ENCODE measurements around the gene RAPGEF2.

GRCh38 chr4:159284733-159285132 is 181.9 kb downstream of the RAPGEF2 start:
- no peak for TF ChIP-seq EZH2 (IDR thresholded peaks at IDR 0.05; ENCODE audit: borderline replicate concordance)
- TF ChIP-seq, protein P1, sequence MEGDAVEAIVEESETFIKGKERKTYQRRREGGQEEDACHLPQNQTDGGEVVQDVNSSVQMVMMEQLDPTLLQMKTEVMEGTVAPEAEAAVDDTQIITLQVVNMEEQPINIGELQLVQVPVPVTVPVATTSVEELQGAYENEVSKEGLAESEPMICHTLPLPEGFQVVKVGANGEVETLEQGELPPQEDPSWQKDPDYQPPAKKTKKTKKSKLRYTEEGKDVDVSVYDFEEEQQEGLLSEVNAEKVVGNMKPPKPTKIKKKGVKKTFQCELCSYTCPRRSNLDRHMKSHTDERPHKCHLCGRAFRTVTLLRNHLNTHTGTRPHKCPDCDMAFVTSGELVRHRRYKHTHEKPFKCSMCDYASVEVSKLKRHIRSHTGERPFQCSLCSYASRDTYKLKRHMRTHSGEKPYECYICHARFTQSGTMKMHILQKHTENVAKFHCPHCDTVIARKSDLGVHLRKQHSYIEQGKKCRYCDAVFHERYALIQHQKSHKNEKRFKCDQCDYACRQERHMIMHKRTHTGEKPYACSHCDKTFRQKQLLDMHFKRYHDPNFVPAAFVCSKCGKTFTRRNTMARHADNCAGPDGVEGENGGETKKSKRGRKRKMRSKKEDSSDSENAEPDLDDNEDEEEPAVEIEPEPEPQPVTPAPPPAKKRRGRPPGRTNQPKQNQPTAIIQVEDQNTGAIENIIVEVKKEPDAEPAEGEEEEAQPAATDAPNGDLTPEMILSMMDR (IDR thresholded peaks at IDR 0.05; ENCODE audit: poor library complexity) = no peak
- TF ChIP-seq EZH2phosphoT487 (IDR thresholded peaks at IDR 0.05; ENCODE audit: low read depth, severe bottlenecking, unreplicated experiment) = no peak

All from hepatocyte (in vitro differentiated cells).